ENCODE results near the gene SLC17A9. TPM values are rescaled to one million over a fixed set of nuclear protein-coding genes. Genes with fewer than 3 reads are reported as not detected.

Gene SLC17A9
- total and polyA plus RNA-seq, 2 of the 8 experiments (the other 6 are each of a cell fraction or from before 2014, with no cell fraction given) = 23.5 to 35.2 TPM

- no peak for TF ChIP-seq CHD7 (IDR thresholded peaks at IDR 0.05; ENCODE audit: insufficient replicate concordance, low read length)
- TF ChIP-seq FOSL1 (IDR thresholded peaks at IDR 0.05; ENCODE audit: insufficient read depth, low read depth, low read length) = no peak
- no peak for TF ChIP-seq CHD1 (IDR thresholded peaks at IDR 0.05; ENCODE audit: low read depth, low read length)
- no peak for TF ChIP-seq HDAC2 (IDR thresholded peaks at IDR 0.05; ENCODE audit: borderline replicate concordance in 1 of 2, low read depth in 2 of 2, low read length in 2 of 2)
- no peak for TF ChIP-seq EP300 (IDR thresholded peaks at IDR 0.05; ENCODE audit: borderline replicate concordance in 1 of 2, low read depth in 2 of 2, low read length in 2 of 2)
- no peak for TF ChIP-seq CHD2 (IDR thresholded peaks at IDR 0.05; ENCODE audit: low read length)
- no peak for TF ChIP-seq RXRA (IDR thresholded peaks at IDR 0.05; ENCODE audit: insufficient read depth, low read depth, low read length)
- no peak for TF ChIP-seq BCL11A (IDR thresholded peaks at IDR 0.05; ENCODE audit: low read depth in 2 of 2, low read length in 2 of 2)
- no peak for TF ChIP-seq USF2 (IDR thresholded peaks at IDR 0.05; ENCODE audit: low read length)
- no peak for TF ChIP-seq RFX5 (IDR thresholded peaks at IDR 0.05; ENCODE audit: borderline replicate concordance, low read depth, low read length)
Observed at GRCh38 chr20:62959998-62960436, 7.5 kb downstream of the SLC17A9 start (continued).

All from H1 (cell line).